Adrenal gland (tissue), 12 donors: ENCODE results near the gene AK5. TPM values are rescaled to one million over a fixed set of nuclear protein-coding genes. Genes with fewer than 3 reads are reported as not detected.

ENCODE experiments used
- DNase-seq, 7 donors: peaks; one replicate each; pipeline ENCODE4 v3.0.0-alpha.2; 2019 to 2020
- H3K27ac ChIP-seq, 5 donors: fragments of 200-600 bp; sonication (generic) in 4 of 5; 1 replicate in 3 of 5; 2 replicates in 2 of 5; pipeline versions ENCODE4 v1.5.1 to v1.8.0; 2016 to 2020; ENCODE audit warnings: mild to moderate bottlenecking in 1 of 5
- H3K27me3 ChIP-seq: fragments of 200-600 bp; 2 replicates; pipeline ENCODE4 v1.8.0; 2021
- H3K36me3 ChIP-seq, 2 donors: fragments of 200-600 bp; replicated peaks in 1 of 2; 1 replicate in 1 of 2; 2 replicates in 1 of 2; pipeline versions ENCODE4 v1.5.1 to v1.8.0; 2018 to 2022
- H3K4me1 ChIP-seq, 2 donors: fragments of 200-600 bp; replicated peaks in 1 of 2; 1 replicate in 1 of 2; 2 replicates in 1 of 2; pipeline versions ENCODE4 v1.5.1 to v1.8.0; 2018 to 2021
- H3K4me3 ChIP-seq, 4 donors: fragments of 200-600 bp; sonication (generic) in 3 of 4; one replicate each; pipeline ENCODE4 v1.5.1; 2016 to 2018
- H3K9me3 ChIP-seq, 3 donors: fragments of 200-600 bp; sonication (generic) in 1 of 3; replicated peaks in 1 of 3; 1 replicate in 2 of 3; 2 replicates in 1 of 3; pipeline versions ENCODE4 v1.5.1 to v1.8.0; 2016 to 2021
- POLR2A ChIP-seq, 2 donors: fragments of 450-650 bp; IDR thresholded peaks; one replicate each; pipeline ENCODE4 v1.6.1; 2017; ENCODE audit warnings: antibody characterized with exemption in 2 of 2, mild to moderate bottlenecking in 2 of 2, moderate library complexity in 1 of 2
- WGBS, 4 donors: extraction: QIAGEN DNeasy Blood & Tissue Kit in 2 of 4; methylation state at CpG; one replicate each; pipeline versions ENCODE4 v1.1.5 to v1.1.7; 2013 to 2017; 5-methylcytosine and 5-hydroxymethylcytosine counted together
- intact Hi-C, 2 donors: fragments of 100-400 bp; cut with DNase I; formaldehyde crosslinking; loops; one replicate each; pipeline versions ENCODE4 v1.14.1 to v1.15.0; 2022 to 2023
- polyA plus RNA-seq, 3 donors: library from polyadenylated mRNA; stranded (reverse); fragments of 200-250 nt in 2 of 3; fragments of 350-450 nt in 1 of 3; fragmentation: Illumina TruSeq in 1 of 3; extraction: RNeasy Lipid Tissue Mini Kit (QIAGEN cat#74804) in 1 of 3; gene quantifications; one replicate each; pipeline ENCODE4 v1.2.3, GENCODE V29; 2013 to 2014
- total RNA-seq, 9 donors: library from RNA; depleted of rRNA in 4 of 9; stranded (reverse); fragments of >200 nt in 4 of 9; fragments of 120-200 nt in 1 of 9; fragmentation: NEBNext Ultra II Directional in 1 of 9; extraction: Animal tissue kit (Norgen Biotek cat#: 25700) in 1 of 9; gene quantifications; one replicate each; pipeline versions ENCODE4 v1.1.0 to v1.2.4, GENCODE V29; 2013 to 2023
- TF ChIP-seq, protein P1 (sequence below), 6 experiments: fragments of 450-650 bp in 4 of 6; fragments of 200-600 bp in 2 of 6; sonication (generic) in 1 of 6; IDR thresholded peaks; 1 replicate in 5 of 6; 2 replicates in 1 of 6; pipeline versions ENCODE4 v1.5.1 to v1.8.0; 2016 to 2021; ENCODE audit warnings: antibody characterized with exemption in 6 of 6, mild to moderate bottlenecking in 2 of 6, moderate library complexity in 1 of 6
- donor health status: healthy with polysubstance abuse.
- donor health status: Bipolar disorder and iron deficiency.
- donor health status: DM: yes; HTN: yes; CAD: no.
- donor health status: DM: no; HTN: no; CAD: no.
- donor health status: DM: no; HTN: no; CAD: no.
- donor health status: DM: yes; HTN: yes; CAD: no.

Gene AK5
- total and polyA plus RNA-seq, 12 donors = 0.34 to 2.3 (median 1.1) TPM; not detected in 4

DNA sequence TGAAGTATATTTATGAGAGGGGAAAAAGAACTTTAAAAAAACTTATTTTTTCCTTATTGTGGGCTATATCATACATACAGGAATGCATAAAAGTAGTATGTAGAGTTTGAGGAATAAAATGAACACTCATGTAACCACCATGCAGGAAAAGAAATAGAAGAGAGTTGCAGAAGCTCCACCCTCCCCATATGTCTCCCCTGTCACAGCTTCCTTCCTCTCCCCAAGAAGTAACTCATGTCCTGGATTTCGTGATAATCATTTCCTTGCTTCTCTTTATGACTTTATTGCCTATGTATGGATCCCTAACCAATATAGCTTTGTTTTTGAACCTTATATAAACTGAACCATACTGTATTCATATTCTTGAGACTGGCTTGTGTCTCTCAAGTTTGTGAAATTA lies 274.2 kb downstream of the AK5 start:
- H3K27me3 ChIP-seq = no peaks in the 10 kb centered on the region
- no peak overlapping the region for H3K4me3 ChIP-seq
- H3K36me3 ChIP-seq = no peaks in the 10 kb centered on the region
- 45 to 67% (median 55%) methylated on average over 1 of the region's 1 CpG for WGBS, 4 donors
- no peaks in the 10 kb centered on the region for H3K9me3 ChIP-seq
- DNase-seq = no peak
- TF ChIP-seq, protein P1, sequence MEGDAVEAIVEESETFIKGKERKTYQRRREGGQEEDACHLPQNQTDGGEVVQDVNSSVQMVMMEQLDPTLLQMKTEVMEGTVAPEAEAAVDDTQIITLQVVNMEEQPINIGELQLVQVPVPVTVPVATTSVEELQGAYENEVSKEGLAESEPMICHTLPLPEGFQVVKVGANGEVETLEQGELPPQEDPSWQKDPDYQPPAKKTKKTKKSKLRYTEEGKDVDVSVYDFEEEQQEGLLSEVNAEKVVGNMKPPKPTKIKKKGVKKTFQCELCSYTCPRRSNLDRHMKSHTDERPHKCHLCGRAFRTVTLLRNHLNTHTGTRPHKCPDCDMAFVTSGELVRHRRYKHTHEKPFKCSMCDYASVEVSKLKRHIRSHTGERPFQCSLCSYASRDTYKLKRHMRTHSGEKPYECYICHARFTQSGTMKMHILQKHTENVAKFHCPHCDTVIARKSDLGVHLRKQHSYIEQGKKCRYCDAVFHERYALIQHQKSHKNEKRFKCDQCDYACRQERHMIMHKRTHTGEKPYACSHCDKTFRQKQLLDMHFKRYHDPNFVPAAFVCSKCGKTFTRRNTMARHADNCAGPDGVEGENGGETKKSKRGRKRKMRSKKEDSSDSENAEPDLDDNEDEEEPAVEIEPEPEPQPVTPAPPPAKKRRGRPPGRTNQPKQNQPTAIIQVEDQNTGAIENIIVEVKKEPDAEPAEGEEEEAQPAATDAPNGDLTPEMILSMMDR (IDR thresholded peaks at IDR 0.05) = no peak
- no peak for TF ChIP-seq POLR2A (IDR thresholded peaks at IDR 0.05)
- intact Hi-C loops = no loop called here
- H3K27ac ChIP-seq = no peak overlapping the region
- peaks cover 0 to 5% of the 10 kb centered on the region in 2 donors for H3K4me1 ChIP-seq

DNA sequence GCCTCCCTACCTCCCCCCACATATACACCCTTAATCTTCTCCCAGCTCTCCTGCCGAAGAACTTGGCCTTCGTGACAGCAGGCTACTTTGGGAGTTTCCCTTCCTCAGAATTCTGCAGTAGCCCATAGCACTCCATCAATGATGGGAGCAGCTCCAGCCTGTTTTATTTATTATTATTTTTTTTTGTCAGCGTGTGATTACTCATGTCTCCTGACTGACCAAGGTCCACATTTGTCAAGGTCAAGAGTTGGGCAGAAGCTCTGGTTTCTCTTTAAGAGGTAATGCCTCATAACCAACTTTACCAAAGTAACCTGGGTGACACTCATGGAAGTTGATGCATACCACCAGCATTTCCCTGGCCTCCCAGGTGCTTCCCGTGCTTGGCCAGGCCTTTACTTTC lies 275.2 kb downstream of the AK5 start:
- no peaks in the 10 kb centered on the region for H3K36me3 ChIP-seq
- no peaks in the 10 kb centered on the region for H3K27me3 ChIP-seq
- DNase-seq = peak in 1 of 7 donors; percentile 17
- no peaks in the 10 kb centered on the region for H3K9me3 ChIP-seq
- 46 to 60% (median 52%) methylated on average over 4 of the region's 4 CpGs for WGBS, 4 donors
- intact Hi-C loops = no loop called here
- TF ChIP-seq, protein P1 (IDR thresholded peaks at IDR 0.05) = no peak
- no peak for TF ChIP-seq POLR2A (IDR thresholded peaks at IDR 0.05)
- H3K4me1 ChIP-seq = peaks cover 0 to 5% of the 10 kb centered on the region in 2 donors
- no peak overlapping the region for H3K4me3 ChIP-seq
- H3K27ac ChIP-seq = no peak overlapping the region

DNA sequence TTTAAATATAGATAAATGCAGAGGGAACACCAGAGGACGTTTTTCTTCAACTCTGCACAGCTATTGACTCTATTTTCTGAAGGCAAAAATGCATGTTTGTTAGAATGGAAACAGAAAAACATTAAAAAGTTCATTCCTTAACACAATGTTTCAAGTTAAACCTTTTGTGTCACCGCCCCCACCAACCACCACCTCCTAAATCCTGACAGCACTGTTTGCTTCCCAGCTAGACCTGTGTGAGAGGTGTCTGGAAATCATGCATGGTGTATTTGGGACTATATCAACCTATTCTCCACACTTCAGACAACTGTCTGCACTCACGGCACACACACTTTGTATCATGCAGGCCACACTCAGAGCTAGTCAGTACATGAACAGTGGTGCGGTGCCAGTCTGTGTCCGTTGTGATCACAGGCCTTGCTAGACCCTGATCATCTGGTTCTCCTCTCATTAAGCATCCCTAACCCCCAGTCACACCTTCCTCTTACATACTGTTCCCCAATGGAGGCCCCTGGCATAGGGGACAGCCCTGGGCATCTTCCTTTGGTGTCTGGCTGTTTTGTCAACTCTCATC lies 276.9 kb downstream of the AK5 start:
- H3K4me1 ChIP-seq = peaks cover 5 to 6% of the 10 kb centered on the region in 2 donors
- H3K36me3 ChIP-seq = no peaks in the 10 kb centered on the region
- DNase-seq = no peak
- H3K9me3 ChIP-seq = no peaks in the 10 kb centered on the region
- H3K4me3 ChIP-seq = no peak overlapping the region
- intact Hi-C loops = no loop called here
- TF ChIP-seq, protein P1 (IDR thresholded peaks at IDR 0.05) = no peak
- no peaks in the 10 kb centered on the region for H3K27me3 ChIP-seq
- 90 to 98% (median 95%) methylated on average over 5 of the region's 5 CpGs for WGBS, 4 donors
- H3K27ac ChIP-seq = no peak overlapping the region

DNA sequence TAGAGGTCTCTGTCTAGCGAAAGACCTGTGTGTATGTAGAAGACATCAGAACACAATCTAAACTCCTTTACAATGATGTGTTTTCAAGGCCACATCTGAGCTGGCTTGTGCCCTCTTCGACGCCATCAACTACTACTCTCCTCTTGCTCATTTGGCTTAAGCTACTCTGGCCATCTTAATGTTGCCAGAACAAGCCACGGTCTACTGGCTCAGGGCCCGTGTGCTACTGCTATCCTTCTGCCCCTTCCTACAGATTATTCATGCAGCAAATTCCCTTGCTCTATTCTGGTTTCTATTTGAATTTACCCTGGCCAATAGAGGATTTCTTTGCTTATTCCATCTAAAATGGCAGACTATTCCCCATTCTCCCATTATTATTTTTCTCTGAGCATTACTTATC lies 278.9 kb downstream of the AK5 start:
- peaks cover 0 to 16% of the 10 kb centered on the region in 2 donors for H3K36me3 ChIP-seq
- intact Hi-C loops = no loop called here

More for the DNA sequence above, 278.9 kb downstream of the AK5 start:
- no peak overlapping the region for H3K27ac ChIP-seq
- no peak overlapping the region for H3K4me3 ChIP-seq
- no peaks in the 10 kb centered on the region for H3K9me3 ChIP-seq
- DNase-seq = no peak
- TF ChIP-seq, protein P1 (IDR thresholded peaks at IDR 0.05) = no peak
- no peak for TF ChIP-seq POLR2A (IDR thresholded peaks at IDR 0.05)
- H3K4me1 ChIP-seq = peaks cover 5 to 6% of the 10 kb centered on the region in 2 donors
- no peaks in the 10 kb centered on the region for H3K27me3 ChIP-seq
- 93 to 95% (median 94%) methylated on average over 5 of the region's 5 CpGs for WGBS, 4 donors
